Thyroid gland (tissue), 4 donors: Measurements from ENCODE around the gene ARHGEF10L. TPM values are rescaled to one million over a fixed set of nuclear protein-coding genes. Genes with fewer than 3 reads are reported as not detected.

Experiments
- DNase-seq, 2 donors: peaks; one replicate each; pipeline ENCODE4 v3.0.0-alpha.2; 2019
- H3K27ac ChIP-seq, 3 donors: fragments of 200-600 bp; sonication (generic); 1 replicate in 2 of 3; 2 replicates in 1 of 3; pipeline ENCODE4 v1.5.1; 2016 to 2019; ENCODE audit warnings: mild to moderate bottlenecking in 1 of 3, moderate library complexity in 1 of 3
- H3K27me3 ChIP-seq: fragments of 200-600 bp; sonication (generic); one replicate; pipeline ENCODE4 v1.5.1; 2019
- H3K36me3 ChIP-seq, 2 donors: fragments of 200-600 bp; sonication (generic); one replicate each; pipeline ENCODE4 v1.5.1; 2016 to 2019
- H3K4me1 ChIP-seq, 2 donors: fragments of 200-600 bp; sonication (generic); one replicate each; pipeline ENCODE4 v1.5.1; 2017 to 2019
- H3K4me3 ChIP-seq, 3 donors: fragments of 200-600 bp; sonication (generic); replicated peaks in 1 of 3; 1 replicate in 2 of 3; 2 replicates in 1 of 3; pipeline ENCODE4 v1.5.1; 2016; ENCODE audit warnings: mild to moderate bottlenecking in 1 of 3
- H3K9me3 ChIP-seq: fragments of 200-600 bp; sonication (generic); one replicate; pipeline ENCODE4 v1.5.1; 2017
- POLR2A ChIP-seq, 2 donors: fragments of 450-650 bp; IDR thresholded peaks; one replicate each; pipeline ENCODE4 v1.6.1; 2017; ENCODE audit warnings: antibody characterized with exemption in 2 of 2, mild to moderate bottlenecking in 2 of 2, moderate library complexity in 1 of 2
- WGBS, 2 donors: methylation state at CpG; one replicate each; pipeline ENCODE4 v1.1.5; 2017; 5-methylcytosine and 5-hydroxymethylcytosine counted together
- intact Hi-C: fragments of 100-400 bp; cut with DNase I; formaldehyde crosslinking; loops from one replicate; pipeline ENCODE4 v1.15.1; 2023
- total RNA-seq, 4 donors: library from RNA; depleted of rRNA; stranded (reverse); fragments of >200 nt; gene quantifications; one replicate each; pipeline ENCODE4 v1.2.3, GENCODE V29; 2016
- TF ChIP-seq, protein P1 (sequence below), 6 experiments: fragments of 200-600 bp in 3 of 6; fragments of 450-650 bp in 3 of 6; sonication (generic) in 3 of 6; IDR thresholded peaks; one replicate each; pipeline ENCODE4 v1.5.1; 2016 to 2019; ENCODE audit warnings: antibody characterized with exemption in 6 of 6, mild to moderate bottlenecking in 2 of 6, inconsistent platforms in 1 of 6, moderate library complexity in 1 of 6

ARHGEF10L gene
- total RNA-seq, 4 donors from 2014 or later = 32.2 to 64.5 (median 51.4) TPM

DNA sequence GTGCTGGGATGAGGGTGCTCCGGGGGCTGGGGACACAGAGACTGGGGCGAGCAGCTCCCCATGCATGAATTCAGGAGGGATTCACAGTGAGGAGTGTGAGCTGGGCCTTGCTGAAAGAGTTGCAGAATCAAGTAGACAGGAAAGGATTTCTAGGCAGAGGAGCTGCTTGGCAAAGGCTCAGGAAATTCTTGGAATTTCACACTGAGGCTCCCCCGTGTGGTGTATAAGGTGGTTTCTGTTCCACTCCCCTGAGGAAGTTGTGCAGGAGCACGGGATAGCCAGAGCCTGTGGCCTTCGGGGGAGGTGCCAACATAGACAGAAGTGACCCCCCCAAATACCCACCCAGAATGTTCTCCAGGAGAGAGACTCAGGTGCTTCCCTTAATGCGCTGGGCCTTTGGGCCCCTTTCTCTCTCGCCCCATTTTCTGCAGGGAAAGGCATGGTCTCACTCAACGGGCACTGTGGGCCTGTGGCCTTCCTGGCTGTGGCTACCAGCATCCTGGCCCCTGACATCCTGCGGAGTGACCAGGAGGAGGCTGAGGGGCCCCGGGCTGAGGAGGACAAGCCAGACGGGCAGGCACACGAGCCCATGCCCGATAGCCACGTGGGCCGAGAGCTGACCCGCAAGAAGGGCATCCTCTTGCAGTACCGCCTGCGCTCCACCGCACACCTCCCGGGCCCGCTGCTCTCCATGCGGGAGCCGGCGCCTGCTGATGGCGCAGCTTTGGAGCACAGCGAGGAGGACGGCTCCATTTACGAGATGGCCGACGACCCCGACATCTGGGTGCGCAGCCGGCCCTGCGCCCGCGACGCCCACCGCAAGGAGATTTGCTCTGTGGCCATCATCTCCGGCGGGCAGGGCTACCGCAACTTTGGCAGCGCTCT lies 157.2 kb downstream of the ARHGEF10L start:
- intact Hi-C loops = no loop called here
- H3K27ac ChIP-seq = no peak overlapping the region
- no peak overlapping the region for H3K4me3 ChIP-seq
- H3K4me1 ChIP-seq = no peaks in the 10 kb centered on the region
- DNase-seq = peak; percentile 47 to 66
- 81 to 82% methylated on average over 35 to 38 of the region's 42 CpGs for WGBS, 2 donors
- H3K27me3 ChIP-seq = no peaks in the 10 kb centered on the region
- H3K9me3 ChIP-seq = no peaks in the 10 kb centered on the region
- H3K36me3 ChIP-seq = peaks cover 6 to 19% of the 10 kb centered on the region in 2 donors
- TF ChIP-seq, protein P1, sequence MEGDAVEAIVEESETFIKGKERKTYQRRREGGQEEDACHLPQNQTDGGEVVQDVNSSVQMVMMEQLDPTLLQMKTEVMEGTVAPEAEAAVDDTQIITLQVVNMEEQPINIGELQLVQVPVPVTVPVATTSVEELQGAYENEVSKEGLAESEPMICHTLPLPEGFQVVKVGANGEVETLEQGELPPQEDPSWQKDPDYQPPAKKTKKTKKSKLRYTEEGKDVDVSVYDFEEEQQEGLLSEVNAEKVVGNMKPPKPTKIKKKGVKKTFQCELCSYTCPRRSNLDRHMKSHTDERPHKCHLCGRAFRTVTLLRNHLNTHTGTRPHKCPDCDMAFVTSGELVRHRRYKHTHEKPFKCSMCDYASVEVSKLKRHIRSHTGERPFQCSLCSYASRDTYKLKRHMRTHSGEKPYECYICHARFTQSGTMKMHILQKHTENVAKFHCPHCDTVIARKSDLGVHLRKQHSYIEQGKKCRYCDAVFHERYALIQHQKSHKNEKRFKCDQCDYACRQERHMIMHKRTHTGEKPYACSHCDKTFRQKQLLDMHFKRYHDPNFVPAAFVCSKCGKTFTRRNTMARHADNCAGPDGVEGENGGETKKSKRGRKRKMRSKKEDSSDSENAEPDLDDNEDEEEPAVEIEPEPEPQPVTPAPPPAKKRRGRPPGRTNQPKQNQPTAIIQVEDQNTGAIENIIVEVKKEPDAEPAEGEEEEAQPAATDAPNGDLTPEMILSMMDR (IDR thresholded peaks at IDR 0.05) = peak in 4 of 6 experiments; percentile 21 to 55 (median 50)
- no peak for TF ChIP-seq POLR2A (IDR thresholded peaks at IDR 0.05)

GRCh38 chr1:17697458-17697857 lies 158.0 kb downstream of the ARHGEF10L start:
- intact Hi-C loops = no loop called here
- TF ChIP-seq POLR2A (IDR thresholded peaks at IDR 0.05) = no peak
- TF ChIP-seq, protein P1 (IDR thresholded peaks at IDR 0.05) = no peak
- Histone ChIP-seq H3K27me3 (no peaks in the 10 kb centered on the region), H3K36me3 (peaks cover 6 to 19% of the 10 kb centered on the region in 2 donors), H3K4me1 (no peaks in the 10 kb centered on the region), H3K4me3 (no peak overlapping the region), H3K27ac (no peak overlapping the region), H3K9me3 (no peaks in the 10 kb centered on the region)
- 64% methylated on average over 5 of the region's 5 CpGs for WGBS, 2 donors
- DNase-seq = no peak

DNA sequence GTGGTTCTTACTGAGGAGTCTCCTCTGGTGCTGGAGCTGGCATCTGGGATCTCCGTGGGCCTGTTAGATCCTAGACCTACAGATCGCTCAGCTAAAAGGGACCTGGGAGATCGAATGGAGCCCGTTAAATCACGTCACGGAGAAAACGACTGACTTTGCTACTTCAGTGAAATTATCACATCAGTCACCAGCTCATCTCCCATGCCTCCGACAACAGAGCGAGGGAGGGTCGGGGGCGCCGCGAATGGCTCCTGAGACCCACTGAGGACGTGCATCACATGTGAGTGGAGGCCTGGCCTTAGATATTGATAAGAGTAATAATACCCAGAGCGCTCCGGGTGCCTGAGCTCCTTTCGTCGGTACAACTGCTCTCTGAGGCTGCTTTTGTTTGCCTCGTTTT lies 160.1 kb downstream of the ARHGEF10L start:
- no peak for DNase-seq
- WGBS, 2 donors = 91 to 92% methylated on average over 16 to 19 of the region's 19 CpGs
- Histone ChIP-seq H3K27me3 (no peaks in the 10 kb centered on the region), H3K27ac (no peak overlapping the region), H3K4me1 (no peaks in the 10 kb centered on the region), H3K4me3 (no peak overlapping the region), H3K9me3 (no peaks in the 10 kb centered on the region), H3K36me3 (peaks cover 6 to 16% of the 10 kb centered on the region in 2 donors)
- TF ChIP-seq, protein P1 (IDR thresholded peaks at IDR 0.05) = no peak
- TF ChIP-seq POLR2A (IDR thresholded peaks at IDR 0.05) = no peak
- intact Hi-C loops = no loop called here

GRCh38 chr1:17700945-17701810 lies 161.7 kb downstream of the ARHGEF10L start:
- WGBS, 2 donors = 79 to 81% methylated on average over 20 to 21 of the region's 21 CpGs
- Histone ChIP-seq H3K27ac (no peak overlapping the region), H3K36me3 (peaks cover 6 to 10% of the 10 kb centered on the region in 2 donors), H3K27me3 (no peaks in the 10 kb centered on the region), H3K4me1 (no peaks in the 10 kb centered on the region), H3K4me3 (no peak overlapping the region), H3K9me3 (no peaks in the 10 kb centered on the region)
- no peak for DNase-seq
- no peak for TF ChIP-seq POLR2A (IDR thresholded peaks at IDR 0.05)
- TF ChIP-seq, protein P1 (IDR thresholded peaks at IDR 0.05) = no peak
- intact Hi-C loops = no loop called here
